Kidney epithelial cell (primary cell): Measurements from ENCODE around the gene ANAPC5. TPM values are rescaled to one million over a fixed set of nuclear protein-coding genes. Genes with fewer than 3 reads are reported as not detected.
"Not testable (repeated sequence)": the region's sequence is repeated elsewhere in the genome, so short reads cannot be mapped to it uniquely, and the experiment has no call there.

ENCODE experiments used
- DNase-seq: peaks from one replicate; pipeline ENCODE4 v3.0.0-alpha.2; 2010; ENCODE audit warnings: low read depth
- H3K27me3 ChIP-seq: 2 replicates; pipeline ENCODE4 v1.6.0; 2011; ENCODE audit warnings: low read length; ENCODE audit not compliant: control insufficient read depth, insufficient read depth
- H3K36me3 ChIP-seq: 2 replicates; pipeline ENCODE4 v1.5.1; 2011; ENCODE audit warnings: low read length; ENCODE audit not compliant: control insufficient read depth, insufficient read depth
- H3K4me3 ChIP-seq: 2 replicates; pipeline ENCODE4 v1.5.1; 2011; ENCODE audit warnings: low read depth, mild to moderate bottlenecking, control low read depth, low read length
- CTCF ChIP-seq: IDR thresholded peaks from 2 replicates; pipeline ENCODE4 v1.5.1; 2011; ENCODE audit warnings: mild to moderate bottlenecking, moderate library complexity, low read length, control low read depth, inconsistent platforms; ENCODE audit not compliant: insufficient read depth, poor library complexity, severe bottlenecking
- total RNA-seq: library from RNA; depleted of rRNA; stranded (reverse); fragments of >200 nt; gene quantifications from 2 replicates; pipeline ENCODE4 v1.2.3, GENCODE V29; 2015

ANAPC5 gene
- total RNA-seq, 1 donor from 2014 or later, result 86.2 TPM

DNA sequence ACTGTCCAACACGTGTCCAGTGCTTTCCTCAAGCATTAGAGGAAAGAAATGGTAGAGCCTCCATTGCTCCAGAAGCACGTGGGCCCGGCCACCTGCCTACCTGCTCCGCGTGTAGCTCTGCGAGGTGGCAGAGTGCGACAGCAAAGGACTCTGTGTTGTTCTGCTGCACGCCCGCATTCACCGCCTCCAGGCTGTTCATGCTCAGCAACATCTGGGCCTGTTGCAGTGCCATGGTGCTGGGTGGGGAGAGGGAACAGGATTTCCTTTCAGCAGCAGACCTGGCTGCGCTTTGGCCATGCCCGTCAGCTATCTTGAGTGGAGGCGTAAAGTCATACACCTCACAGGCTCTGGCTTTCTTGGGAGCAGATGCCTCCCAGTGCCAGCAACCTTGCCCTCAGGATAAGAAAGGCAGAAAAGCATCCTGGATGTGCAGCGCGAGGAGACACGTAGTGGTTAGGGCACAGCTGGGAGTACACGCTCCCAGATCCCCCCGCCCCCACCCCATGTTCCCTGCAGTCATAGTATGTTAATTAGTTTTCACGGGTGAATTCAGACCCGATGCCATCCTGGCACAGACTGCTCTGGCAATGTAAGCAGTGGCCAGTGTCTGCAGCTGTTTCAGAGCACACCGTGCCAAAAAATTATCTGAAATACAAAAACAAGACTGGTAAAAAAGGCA, 25.1 kb downstream of the ANAPC5 start:
- no peak for DNase-seq
- no peak for TF ChIP-seq CTCF
- Histone ChIP-seq H3K36me3 (peaks cover 2% of the 10 kb centered on the region), H3K27me3 (no peaks in the 10 kb centered on the region), H3K4me3 (no peak overlapping the region)

- TF ChIP-seq CTCF, result no peak
- H3K4me3 ChIP-seq, result no peak overlapping the region
- DNase-seq, result no peak
- peaks cover 2% of the 10 kb centered on the region for H3K36me3 ChIP-seq
- no peaks in the 10 kb centered on the region for H3K27me3 ChIP-seq
Observed at GRCh38 chr12:121325922-121326396, 26.3 kb downstream of the ANAPC5 start.

GRCh38 chr12:121323908-121324307, 28.3 kb downstream of the ANAPC5 start:
- peaks cover 2% of the 10 kb centered on the region for H3K36me3 ChIP-seq
- no peak for DNase-seq
- no peak overlapping the region for H3K4me3 ChIP-seq
- no peak for TF ChIP-seq CTCF
- H3K27me3 ChIP-seq, result no peaks in the 10 kb centered on the region

GRCh38 chr12:121318121-121318520, 34.1 kb downstream of the ANAPC5 start:
- Histone ChIP-seq H3K36me3 (no peaks in the 10 kb centered on the region), H3K27me3 (no peaks in the 10 kb centered on the region), H3K4me3 (no peak overlapping the region)
- no peak for DNase-seq
- TF ChIP-seq CTCF, result no peak

GRCh38 chr12:121314431-121314830, 37.8 kb downstream of the ANAPC5 start:
- no peak for TF ChIP-seq CTCF
- no peaks in the 10 kb centered on the region for H3K36me3 ChIP-seq
- no peaks in the 10 kb centered on the region for H3K27me3 ChIP-seq
- no peak overlapping the region for H3K4me3 ChIP-seq
- no peak for DNase-seq

GRCh38 chr12:121310231-121310630, 42.0 kb downstream of the ANAPC5 start:
- DNase-seq, H3K36me3 ChIP-seq, H3K27me3 ChIP-seq, H3K4me3 ChIP-seq: not testable (repeated sequence)

DNA sequence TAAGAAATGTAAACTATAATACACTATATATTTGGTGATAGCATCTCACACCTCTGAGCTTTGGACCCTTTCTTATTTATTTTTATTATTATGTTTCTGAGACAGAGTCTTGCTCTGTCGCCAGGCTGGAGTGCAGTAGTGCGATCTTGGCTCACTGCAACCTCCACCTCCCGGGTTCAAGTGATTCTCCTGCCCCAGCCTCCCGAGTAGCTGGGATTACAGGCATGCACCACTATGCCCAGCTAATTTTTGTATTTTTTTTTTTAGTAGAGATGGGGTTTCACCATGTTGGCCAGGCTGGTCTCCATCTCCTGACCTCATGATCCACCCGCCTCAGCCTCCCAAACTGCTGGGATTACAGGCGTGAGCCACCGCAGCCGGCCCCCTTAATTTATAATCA, 44.8 kb downstream of the ANAPC5 start:
- H3K27me3 ChIP-seq, H3K4me3 ChIP-seq, H3K36me3 ChIP-seq, DNase-seq: not testable (repeated sequence)
